ENCODE measurements around the gene CD1C. TPM values are rescaled to one million over a fixed set of nuclear protein-coding genes. Genes with fewer than 3 reads are reported as not detected.

The CD1C gene
- total and polyA plus RNA-seq, 8 donors: 0.12 to 1.3 (median 0.36) TPM; not detected in 4

DNA sequence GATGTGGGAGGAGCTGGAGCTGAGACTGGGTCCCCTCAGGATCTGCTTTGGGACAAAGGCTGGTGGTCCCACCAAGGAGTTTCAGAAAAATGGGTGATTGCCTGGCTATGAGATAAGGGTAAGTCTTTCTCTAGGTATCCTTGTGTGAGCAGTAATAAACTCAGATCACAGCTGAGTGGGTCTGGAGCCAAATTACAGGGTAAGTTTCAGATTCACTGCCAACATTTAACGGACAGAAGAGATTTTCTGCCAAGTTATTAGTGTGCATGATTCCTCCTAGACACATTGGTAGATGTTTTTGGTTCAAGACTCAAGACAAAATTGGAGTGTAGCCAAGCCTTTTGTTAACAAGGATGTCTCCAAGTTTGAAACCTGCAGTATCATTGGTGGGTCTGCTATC lies 34.1 kb downstream of the CD1C start:
- H3K9me3 ChIP-seq: no peaks in the 10 kb centered on the region
- WGBS, 2 donors: 48 to 52% methylated on average over 1 of the region's 1 CpG
- H3K27me3 ChIP-seq: no peaks in the 10 kb centered on the region
- no peaks in the 10 kb centered on the region for H3K36me3 ChIP-seq
- no peaks in the 10 kb centered on the region for H3K4me1 ChIP-seq
- H3K27ac ChIP-seq: no peak overlapping the region
- intact Hi-C loops (cut with DNase I): no loop called here
- DNase-seq: no peak
- no peak for FAIRE-seq
- ATAC-seq: no peak
- TF ChIP-seq, protein P1, sequence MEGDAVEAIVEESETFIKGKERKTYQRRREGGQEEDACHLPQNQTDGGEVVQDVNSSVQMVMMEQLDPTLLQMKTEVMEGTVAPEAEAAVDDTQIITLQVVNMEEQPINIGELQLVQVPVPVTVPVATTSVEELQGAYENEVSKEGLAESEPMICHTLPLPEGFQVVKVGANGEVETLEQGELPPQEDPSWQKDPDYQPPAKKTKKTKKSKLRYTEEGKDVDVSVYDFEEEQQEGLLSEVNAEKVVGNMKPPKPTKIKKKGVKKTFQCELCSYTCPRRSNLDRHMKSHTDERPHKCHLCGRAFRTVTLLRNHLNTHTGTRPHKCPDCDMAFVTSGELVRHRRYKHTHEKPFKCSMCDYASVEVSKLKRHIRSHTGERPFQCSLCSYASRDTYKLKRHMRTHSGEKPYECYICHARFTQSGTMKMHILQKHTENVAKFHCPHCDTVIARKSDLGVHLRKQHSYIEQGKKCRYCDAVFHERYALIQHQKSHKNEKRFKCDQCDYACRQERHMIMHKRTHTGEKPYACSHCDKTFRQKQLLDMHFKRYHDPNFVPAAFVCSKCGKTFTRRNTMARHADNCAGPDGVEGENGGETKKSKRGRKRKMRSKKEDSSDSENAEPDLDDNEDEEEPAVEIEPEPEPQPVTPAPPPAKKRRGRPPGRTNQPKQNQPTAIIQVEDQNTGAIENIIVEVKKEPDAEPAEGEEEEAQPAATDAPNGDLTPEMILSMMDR (IDR thresholded peaks at IDR 0.05): no peak
- H3K4me3 ChIP-seq: no peak overlapping the region

DNA sequence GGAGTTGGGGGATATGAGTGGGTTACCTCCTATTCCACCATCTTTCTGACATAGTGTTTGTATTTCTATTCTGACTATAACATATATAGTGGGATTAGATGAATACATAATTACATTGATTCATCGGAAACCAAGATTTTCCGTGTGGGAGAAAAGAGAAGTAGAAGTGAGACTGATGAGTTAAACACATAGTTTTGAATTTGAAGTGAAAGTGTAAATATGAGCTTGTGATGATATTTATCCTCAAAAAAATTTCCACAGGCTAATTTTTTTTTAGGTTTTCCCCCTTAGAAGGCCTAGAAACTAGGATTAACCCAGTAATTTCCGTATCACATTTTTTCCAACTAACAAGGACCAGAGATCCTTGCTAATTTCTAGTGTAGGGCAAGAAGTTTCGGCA lies 34.7 kb downstream of the CD1C start:
- FAIRE-seq (no peak), DNase-seq (no peak), ATAC-seq (no peak)
- no peaks in the 10 kb centered on the region for H3K9me3 ChIP-seq
- H3K4me3 ChIP-seq: no peak overlapping the region
- TF ChIP-seq, protein P1 (IDR thresholded peaks at IDR 0.05): no peak
- no peaks in the 10 kb centered on the region for H3K27me3 ChIP-seq
- H3K36me3 ChIP-seq: no peaks in the 10 kb centered on the region
- WGBS, 2 donors: 63 to 74% methylated on average over 4 of the region's 4 CpGs
- intact Hi-C loops (cut with DNase I): no loop called here
- H3K4me1 ChIP-seq: no peaks in the 10 kb centered on the region
- no peak overlapping the region for H3K27ac ChIP-seq

DNA sequence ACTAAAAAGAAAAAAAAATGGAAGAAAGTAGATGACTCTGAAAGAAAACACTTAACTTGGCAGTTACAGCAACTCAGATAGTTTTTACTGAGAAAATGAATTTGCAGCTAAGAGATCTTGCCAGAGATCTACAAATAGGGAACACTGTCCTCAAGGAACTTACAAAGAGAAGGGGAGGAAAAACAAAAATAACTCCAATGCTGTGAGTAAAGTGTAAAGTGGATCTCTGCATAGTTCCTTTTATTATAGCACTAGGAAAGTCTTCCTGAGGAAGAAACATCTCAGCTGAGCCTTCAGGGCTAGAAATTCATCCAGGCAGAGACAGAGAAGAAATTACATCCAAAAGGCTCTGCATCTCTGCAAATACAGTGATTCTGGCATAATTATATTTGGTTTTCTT lies 37.8 kb downstream of the CD1C start:
- H3K36me3 ChIP-seq: no peaks in the 10 kb centered on the region
- no peaks in the 10 kb centered on the region for H3K4me1 ChIP-seq
- H3K27me3 ChIP-seq: no peaks in the 10 kb centered on the region
- intact Hi-C loops (cut with DNase I): no loop called here
- no peak overlapping the region for H3K4me3 ChIP-seq
- TF ChIP-seq, protein P1 (IDR thresholded peaks at IDR 0.05): no peak
- ATAC-seq (no peak), FAIRE-seq (no peak), DNase-seq (no peak)
- no peaks in the 10 kb centered on the region for H3K9me3 ChIP-seq
- no peak overlapping the region for H3K27ac ChIP-seq

DNA sequence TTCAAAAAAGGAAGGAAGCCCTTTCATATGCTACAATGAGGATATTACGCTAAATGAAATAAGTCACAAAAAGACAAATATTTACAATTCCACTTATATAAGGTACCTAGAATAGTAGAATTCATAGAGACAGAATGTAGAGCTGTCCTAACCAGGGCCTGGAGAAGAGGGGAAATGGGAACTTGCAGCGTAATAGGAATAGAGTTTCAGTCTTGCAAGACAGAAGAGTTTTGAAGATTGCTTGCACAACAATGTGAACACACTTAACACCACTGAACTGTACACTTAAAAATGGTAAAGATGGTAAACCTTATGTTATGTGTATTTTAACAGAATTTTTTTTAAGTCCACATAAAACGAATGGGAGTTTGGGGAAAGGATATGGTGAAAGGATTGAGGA lies 38.7 kb downstream of the CD1C start:
- Histone ChIP-seq H3K27ac (no peak overlapping the region), H3K9me3 (no peaks in the 10 kb centered on the region), H3K27me3 (no peaks in the 10 kb centered on the region), H3K4me3 (no peak overlapping the region), H3K4me1 (no peaks in the 10 kb centered on the region), H3K36me3 (no peaks in the 10 kb centered on the region)
- no peak for DNase-seq
- TF ChIP-seq, protein P1 (IDR thresholded peaks at IDR 0.05): no peak
- no peak for ATAC-seq
- intact Hi-C loops (cut with DNase I): no loop called here
- no peak for FAIRE-seq
- WGBS, 2 donors: 54 to 66% methylated on average over 3 of the region's 3 CpGs

DNA sequence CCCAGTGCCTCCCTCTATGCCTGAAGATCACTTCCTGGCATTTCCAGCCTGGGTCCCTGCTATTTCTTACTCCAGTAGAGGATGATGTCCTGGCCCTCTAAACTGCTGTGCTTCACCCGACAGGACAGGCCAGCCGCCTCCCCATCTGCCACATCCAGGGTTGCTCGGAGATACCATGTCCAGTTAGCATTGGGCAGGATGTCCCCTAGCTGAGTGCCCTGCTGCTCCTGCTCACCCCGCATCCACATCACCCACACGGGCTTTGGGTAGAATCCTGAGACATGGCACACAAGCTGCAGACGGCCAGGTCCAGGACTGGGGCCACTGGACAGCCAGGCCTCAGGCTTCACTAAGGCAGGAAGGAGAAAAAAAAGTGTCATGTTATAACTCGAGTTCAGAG lies 39.6 kb downstream of the CD1C start:
- no peak for FAIRE-seq
- ATAC-seq: no peak
- no peaks in the 10 kb centered on the region for H3K4me1 ChIP-seq
- no peak for DNase-seq
- no peak overlapping the region for H3K4me3 ChIP-seq
- H3K9me3 ChIP-seq: no peaks in the 10 kb centered on the region
- TF ChIP-seq, protein P1 (IDR thresholded peaks at IDR 0.05): no peak
- H3K27ac ChIP-seq: no peak overlapping the region
- intact Hi-C loops (cut with DNase I): no loop called here
- H3K27me3 ChIP-seq: no peaks in the 10 kb centered on the region
- WGBS, 2 donors: 54 to 73% methylated on average over 7 of the region's 7 CpGs
- no peaks in the 10 kb centered on the region for H3K36me3 ChIP-seq

All from pancreas (tissue), 10 donors.